Type B pancreatic cell (in vitro differentiated cells): ENCODE measurements around the gene ENG. TPM values are rescaled to one million over a fixed set of nuclear protein-coding genes. Genes with fewer than 3 reads are reported as not detected.
"Not testable (repeated sequence)": the region's sequence is repeated elsewhere in the genome, so short reads cannot be mapped to it uniquely, and the experiment has no call there.

Source experiments
- DNase-seq: peaks from one replicate; pipeline ENCODE4 v3.0.0; 2021; ENCODE audit warnings: mixed read lengths; ENCODE audit not compliant: unreplicated experiment; ENCODE audit errors: extremely low spot score
- H3K27ac Mint-ChIP-seq: 2 replicates; pipeline ENCODE4 v1.8.0; 2021; ENCODE audit warnings: mild to moderate bottlenecking, mixed read lengths
- H3K27me3 Mint-ChIP-seq: 2 replicates; pipeline ENCODE4 v1.8.0; 2021; ENCODE audit warnings: mixed read lengths
- H3K36me3 Mint-ChIP-seq: 2 replicates; pipeline ENCODE4 v1.8.0; 2021; ENCODE audit warnings: mixed read lengths
- H3K4me1 Mint-ChIP-seq: one replicate; pipeline ENCODE4 v1.8.0; 2021; ENCODE audit warnings: mixed read lengths; ENCODE audit not compliant: unreplicated experiment
- H3K4me3 Mint-ChIP-seq: 2 replicates; pipeline ENCODE4 v1.8.0; 2021; ENCODE audit warnings: mild to moderate bottlenecking, mixed read lengths
- H3K9me3 Mint-ChIP-seq: 2 replicates; pipeline ENCODE4 v1.8.0; 2021; ENCODE audit warnings: mixed read lengths
- total RNA-seq: library from RNA; stranded (reverse); gene quantifications from 2 replicates; pipeline ENCODE4 v1.2.1, GENCODE V29; 2021; ENCODE audit warnings: low replicate concordance
- TF ChIP-seq, protein P1 (sequence below): fragments of 200-600 bp; sonication (generic); conservative IDR thresholded peaks from 2 replicates; pipeline ENCODE4 v1.5.0; 2021; ENCODE audit warnings: antibody characterized with exemption, mild to moderate bottlenecking

Gene ENG
- total RNA-seq, 1 donor from 2014 or later: 1.6 TPM

DNA sequence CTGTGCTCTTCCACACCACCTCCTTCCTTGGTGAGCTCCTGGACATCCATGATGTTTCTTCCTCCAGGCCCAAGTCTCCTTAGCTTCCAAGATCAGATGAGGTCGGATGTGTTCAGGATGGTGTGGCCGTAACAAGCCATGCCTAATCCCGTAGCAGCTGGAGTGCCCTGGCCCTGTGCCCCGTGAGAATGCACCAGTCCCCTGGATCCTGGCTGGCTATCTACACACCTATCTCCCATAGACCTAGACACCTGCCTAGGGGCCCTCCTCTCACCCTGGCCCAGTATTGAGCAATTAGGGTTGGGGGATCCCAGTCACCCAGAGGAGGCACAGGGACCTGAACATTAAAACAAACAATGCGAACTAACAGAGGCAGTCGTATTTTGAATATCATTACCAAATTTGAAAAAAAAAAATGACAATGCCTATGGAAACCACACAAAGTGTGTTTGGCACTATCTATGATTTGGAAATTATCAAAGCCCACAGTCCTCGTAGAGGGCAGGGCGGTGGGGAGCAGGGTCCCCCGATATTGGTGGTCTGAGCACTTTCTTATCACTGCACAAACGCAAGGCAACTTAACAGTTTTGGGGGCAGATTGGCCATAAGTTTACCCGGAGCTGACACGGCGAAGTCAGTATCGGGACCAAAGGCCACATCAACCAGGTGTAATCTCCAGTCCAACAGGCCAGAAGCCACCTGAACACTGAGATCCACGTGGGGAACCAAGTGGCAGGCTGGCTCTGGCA is 13.2 kb downstream of the ENG start:
- Mint-ChIP-seq H3K27ac (no peak overlapping the region), H3K4me1 (peaks cover 14% of the 10 kb centered on the region), H3K27me3 (no peaks in the 10 kb centered on the region), H3K9me3 (no peaks in the 10 kb centered on the region), H3K4me3 (no peak overlapping the region), H3K36me3 (no peaks in the 10 kb centered on the region)
- DNase-seq: no peak
- TF ChIP-seq, protein P1, sequence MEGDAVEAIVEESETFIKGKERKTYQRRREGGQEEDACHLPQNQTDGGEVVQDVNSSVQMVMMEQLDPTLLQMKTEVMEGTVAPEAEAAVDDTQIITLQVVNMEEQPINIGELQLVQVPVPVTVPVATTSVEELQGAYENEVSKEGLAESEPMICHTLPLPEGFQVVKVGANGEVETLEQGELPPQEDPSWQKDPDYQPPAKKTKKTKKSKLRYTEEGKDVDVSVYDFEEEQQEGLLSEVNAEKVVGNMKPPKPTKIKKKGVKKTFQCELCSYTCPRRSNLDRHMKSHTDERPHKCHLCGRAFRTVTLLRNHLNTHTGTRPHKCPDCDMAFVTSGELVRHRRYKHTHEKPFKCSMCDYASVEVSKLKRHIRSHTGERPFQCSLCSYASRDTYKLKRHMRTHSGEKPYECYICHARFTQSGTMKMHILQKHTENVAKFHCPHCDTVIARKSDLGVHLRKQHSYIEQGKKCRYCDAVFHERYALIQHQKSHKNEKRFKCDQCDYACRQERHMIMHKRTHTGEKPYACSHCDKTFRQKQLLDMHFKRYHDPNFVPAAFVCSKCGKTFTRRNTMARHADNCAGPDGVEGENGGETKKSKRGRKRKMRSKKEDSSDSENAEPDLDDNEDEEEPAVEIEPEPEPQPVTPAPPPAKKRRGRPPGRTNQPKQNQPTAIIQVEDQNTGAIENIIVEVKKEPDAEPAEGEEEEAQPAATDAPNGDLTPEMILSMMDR: no peak

- Mint-ChIP-seq H3K27me3 (no peaks in the 10 kb centered on the region), H3K27ac (no peak overlapping the region), H3K4me3 (no peak overlapping the region), H3K9me3 (no peaks in the 10 kb centered on the region), H3K36me3 (no peaks in the 10 kb centered on the region), H3K4me1 (peaks cover 17% of the 10 kb centered on the region)
- TF ChIP-seq, protein P1: no peak
- DNase-seq: no peak
Measured at GRCh38 chr9:127838375-127839078, 15.9 kb downstream of the ENG start.

DNA sequence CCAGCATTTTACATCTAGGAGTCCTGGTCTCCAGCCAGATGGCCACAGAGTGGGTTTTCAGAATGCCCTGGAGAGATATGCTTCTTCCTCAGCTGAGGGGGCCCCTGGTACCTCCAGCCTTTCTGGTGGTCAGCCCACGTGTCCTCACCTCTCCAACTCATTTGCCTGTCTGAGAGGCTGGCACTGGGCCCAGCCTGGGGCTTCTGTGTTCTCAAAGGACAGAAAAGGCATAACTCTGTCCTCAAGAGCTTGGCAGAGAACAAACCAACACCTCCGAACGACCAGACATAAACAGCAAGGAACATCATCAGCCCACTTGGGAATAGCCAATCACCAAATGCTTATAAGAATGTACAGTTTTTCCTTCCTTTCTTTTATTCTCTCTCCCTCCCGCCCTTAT is 17.1 kb downstream of the ENG start:
- Mint-ChIP-seq H3K27me3 (no peaks in the 10 kb centered on the region), H3K4me1 (peaks cover 18% of the 10 kb centered on the region), H3K36me3 (no peaks in the 10 kb centered on the region), H3K27ac (no peak overlapping the region), H3K9me3 (no peaks in the 10 kb centered on the region), H3K4me3 (no peak overlapping the region)
- TF ChIP-seq, protein P1: no peak
- DNase-seq: no peak

- peaks cover 18% of the 10 kb centered on the region for H3K4me1 Mint-ChIP-seq
- not testable (repeated sequence) for H3K27ac Mint-ChIP-seq, H3K36me3 Mint-ChIP-seq, DNase-seq, H3K27me3 Mint-ChIP-seq, H3K4me3 Mint-ChIP-seq, H3K9me3 Mint-ChIP-seq
Measured at GRCh38 chr9:127836561-127836960, 17.9 kb downstream of the ENG start.

- Mint-ChIP-seq H3K27me3 (no peaks in the 10 kb centered on the region), H3K4me3 (no peak overlapping the region), H3K36me3 (no peaks in the 10 kb centered on the region), H3K4me1 (peaks cover 18% of the 10 kb centered on the region), H3K27ac (no peak overlapping the region), H3K9me3 (no peaks in the 10 kb centered on the region)
- DNase-seq: no peak
- TF ChIP-seq, protein P1: no peak
Measured at GRCh38 chr9:127835991-127836516, 18.4 kb downstream of the ENG start.

DNA sequence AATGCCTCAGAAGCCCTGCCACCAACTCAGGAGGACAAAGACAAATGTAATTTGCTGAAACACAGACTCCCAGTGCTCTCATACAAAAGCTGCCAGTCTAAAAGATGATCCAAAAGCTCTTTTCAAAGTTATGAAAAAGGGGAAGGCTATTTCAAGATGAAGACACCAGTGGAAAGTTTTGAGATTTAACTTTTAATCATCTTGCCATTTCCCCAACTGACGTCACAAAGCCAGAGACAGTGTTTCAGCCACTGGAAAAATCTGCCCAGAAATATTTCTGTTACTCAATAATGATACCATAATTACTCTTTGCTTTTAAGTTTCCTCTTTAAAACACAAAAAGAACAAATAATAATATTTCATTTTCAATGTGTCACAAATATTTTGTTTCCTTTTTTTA is 20.9 kb downstream of the ENG start:
- no peaks in the 10 kb centered on the region for H3K36me3 Mint-ChIP-seq
- TF ChIP-seq, protein P1: no peak
- H3K27me3 Mint-ChIP-seq: peaks cover 6% of the 10 kb centered on the region
- no peak overlapping the region for H3K4me3 Mint-ChIP-seq
- no peaks in the 10 kb centered on the region for H3K9me3 Mint-ChIP-seq
- H3K27ac Mint-ChIP-seq: no peak overlapping the region
- DNase-seq: no peak
- peaks cover 19% of the 10 kb centered on the region for H3K4me1 Mint-ChIP-seq
